Astrocyte (in vitro differentiated cells and primary cell): ENCODE data around the gene MICAL2. TPM values are rescaled to one million over a fixed set of nuclear protein-coding genes. Genes with fewer than 3 reads are reported as not detected.

Experiments used
- DNase-seq: peaks from one replicate; pipeline ENCODE4 v3.0.0-alpha.2; 2010; ENCODE audit warnings: low read depth
- FAIRE-seq: peaks from 2 replicates; lab custom pipeline; 2011; peaks lifted over from hg19 to GRCh38; lab: Jason Lieb, UNC
- H2AFZ ChIP-seq: 2 replicates; pipeline ENCODE4 v1.6.0; 2012; ENCODE audit warnings: low read depth, low read length, inconsistent platforms
- H3K27ac ChIP-seq: 2 replicates; pipeline ENCODE4 v1.5.1; 2011; ENCODE audit warnings: low read depth, low read length, inconsistent platforms
- H3K27me3 ChIP-seq: 2 replicates; pipeline ENCODE4 v1.6.0; 2011; ENCODE audit warnings: low read length, inconsistent platforms; ENCODE audit not compliant: insufficient read depth
- H3K36me3 ChIP-seq: 2 replicates; pipeline ENCODE4 v1.5.1; 2011; ENCODE audit warnings: low read length, inconsistent platforms; ENCODE audit not compliant: insufficient read depth
- H3K4me1 ChIP-seq: 2 replicates; pipeline ENCODE4 v1.5.1; 2011; ENCODE audit warnings: low read length, inconsistent platforms; ENCODE audit not compliant: insufficient read depth
- H3K4me2 ChIP-seq: 2 replicates; pipeline ENCODE4 v1.6.0; 2012; ENCODE audit warnings: low read length, inconsistent platforms
- H3K4me3 ChIP-seq: 2 replicates; pipeline ENCODE4 v1.5.1; 2011; ENCODE audit warnings: low read depth, mild to moderate bottlenecking, low read length, inconsistent platforms; ENCODE audit not compliant: insufficient read depth
- H3K79me2 ChIP-seq: 2 replicates; pipeline ENCODE4 v1.6.0; 2012; ENCODE audit warnings: mild to moderate bottlenecking, low read length, inconsistent platforms; ENCODE audit not compliant: insufficient read depth
- H3K9ac ChIP-seq: 2 replicates; pipeline ENCODE4 v1.6.0; 2012; ENCODE audit warnings: mild to moderate bottlenecking, low read length, inconsistent platforms
- H3K9me3 ChIP-seq: 2 replicates; pipeline ENCODE4 v1.5.1; 2012; ENCODE audit warnings: low read depth, mild to moderate bottlenecking, low read length, inconsistent platforms; ENCODE audit not compliant: insufficient read depth
- H4K20me1 ChIP-seq: 2 replicates; pipeline ENCODE4 v1.6.0; 2012; ENCODE audit warnings: low read length, inconsistent platforms; ENCODE audit not compliant: insufficient read depth
- H3K27ac Mint-ChIP-seq: one replicate; pipeline ENCODE4 v1.8.0; 2021; ENCODE audit warnings: mild to moderate bottlenecking, mixed read lengths; ENCODE audit not compliant: unreplicated experiment
- H3K27me3 Mint-ChIP-seq: one replicate; pipeline ENCODE4 v1.8.0; 2021; ENCODE audit warnings: low read depth, mixed read lengths; ENCODE audit not compliant: unreplicated experiment
- H3K36me3 Mint-ChIP-seq: one replicate; pipeline ENCODE4 v1.8.0; 2021; ENCODE audit warnings: low read depth, mixed read lengths; ENCODE audit not compliant: unreplicated experiment
- H3K4me1 Mint-ChIP-seq: one replicate; pipeline ENCODE4 v1.8.0; 2021; ENCODE audit warnings: low read depth, mixed read lengths; ENCODE audit not compliant: unreplicated experiment
- H3K4me3 Mint-ChIP-seq: one replicate; pipeline ENCODE4 v1.8.0; 2021; ENCODE audit warnings: mild to moderate bottlenecking, moderate library complexity, mixed read lengths; ENCODE audit not compliant: unreplicated experiment
- H3K9me3 Mint-ChIP-seq: one replicate; pipeline ENCODE4 v1.8.0; 2021; ENCODE audit warnings: mild to moderate bottlenecking, mixed read lengths; ENCODE audit not compliant: unreplicated experiment
- EZH2 ChIP-seq: IDR thresholded peaks from 2 replicates; pipeline ENCODE4 v1.6.1; 2012; ENCODE audit warnings: mild to moderate bottlenecking, low read length, inconsistent platforms; ENCODE audit not compliant: insufficient read depth
- total RNA-seq: library from RNA; stranded (reverse); gene quantifications from 2 replicates; pipeline ENCODE4 v1.2.1, GENCODE V29; 2021
- TF ChIP-seq, protein P1 (sequence below): IDR thresholded peaks from 2 replicates; pipeline ENCODE4 v1.5.1; 2011; ENCODE audit warnings: low read depth, mild to moderate bottlenecking, inconsistent platforms, low read length, moderate library complexity; ENCODE audit not compliant: insufficient read depth

The MICAL2 gene
- total RNA-seq, 1 donor from 2014 or later: 357 TPM

DNA sequence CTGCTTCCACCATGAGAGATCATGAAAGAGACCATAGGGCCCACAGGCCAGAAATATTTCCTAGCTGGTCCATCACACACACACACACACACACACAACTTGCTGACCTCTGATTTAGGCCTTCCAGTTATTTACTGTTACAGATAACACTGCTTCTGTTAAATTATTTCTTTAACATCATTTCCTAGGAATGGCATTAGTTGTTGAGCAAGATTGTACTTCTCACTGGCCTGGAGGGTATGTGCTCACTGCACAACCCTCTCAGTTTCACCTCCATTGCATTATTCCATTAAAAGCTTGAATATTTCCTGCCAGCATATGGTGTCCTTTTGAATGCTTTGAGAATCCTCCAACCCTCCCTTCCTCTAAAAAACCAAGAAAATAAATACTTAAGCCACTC, 104.4 kb downstream of the MICAL2 start:
- Mint-ChIP-seq H3K4me3 (no peak overlapping the region), H3K36me3 (peaks cover 64% of the 10 kb centered on the region), H3K9me3 (no peaks in the 10 kb centered on the region), H3K27ac (no peak overlapping the region), H3K4me1 (peaks cover 36% of the 10 kb centered on the region), H3K27me3 (no peaks in the 10 kb centered on the region)
- Histone ChIP-seq H3K4me3 (no peak overlapping the region), H3K9ac (peak overlapping the region; percentile 79), H4K20me1 (no peaks in the 10 kb centered on the region), H3K27me3 (no peaks in the 10 kb centered on the region), H3K4me1 (peaks cover 52% of the 10 kb centered on the region), H3K79me2 (peaks cover 41% of the 10 kb centered on the region), H3K36me3 (peaks cover 79% of the 10 kb centered on the region), H3K4me2 (no peak overlapping the region), H3K9me3 (no peaks in the 10 kb centered on the region), H3K27ac (peak overlapping the region; percentile 93), H2AFZ (no peak overlapping the region)
- FAIRE-seq: no peak
- no peak for DNase-seq
- TF ChIP-seq EZH2: no peak
- TF ChIP-seq, protein P1, sequence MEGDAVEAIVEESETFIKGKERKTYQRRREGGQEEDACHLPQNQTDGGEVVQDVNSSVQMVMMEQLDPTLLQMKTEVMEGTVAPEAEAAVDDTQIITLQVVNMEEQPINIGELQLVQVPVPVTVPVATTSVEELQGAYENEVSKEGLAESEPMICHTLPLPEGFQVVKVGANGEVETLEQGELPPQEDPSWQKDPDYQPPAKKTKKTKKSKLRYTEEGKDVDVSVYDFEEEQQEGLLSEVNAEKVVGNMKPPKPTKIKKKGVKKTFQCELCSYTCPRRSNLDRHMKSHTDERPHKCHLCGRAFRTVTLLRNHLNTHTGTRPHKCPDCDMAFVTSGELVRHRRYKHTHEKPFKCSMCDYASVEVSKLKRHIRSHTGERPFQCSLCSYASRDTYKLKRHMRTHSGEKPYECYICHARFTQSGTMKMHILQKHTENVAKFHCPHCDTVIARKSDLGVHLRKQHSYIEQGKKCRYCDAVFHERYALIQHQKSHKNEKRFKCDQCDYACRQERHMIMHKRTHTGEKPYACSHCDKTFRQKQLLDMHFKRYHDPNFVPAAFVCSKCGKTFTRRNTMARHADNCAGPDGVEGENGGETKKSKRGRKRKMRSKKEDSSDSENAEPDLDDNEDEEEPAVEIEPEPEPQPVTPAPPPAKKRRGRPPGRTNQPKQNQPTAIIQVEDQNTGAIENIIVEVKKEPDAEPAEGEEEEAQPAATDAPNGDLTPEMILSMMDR: no peak

DNA sequence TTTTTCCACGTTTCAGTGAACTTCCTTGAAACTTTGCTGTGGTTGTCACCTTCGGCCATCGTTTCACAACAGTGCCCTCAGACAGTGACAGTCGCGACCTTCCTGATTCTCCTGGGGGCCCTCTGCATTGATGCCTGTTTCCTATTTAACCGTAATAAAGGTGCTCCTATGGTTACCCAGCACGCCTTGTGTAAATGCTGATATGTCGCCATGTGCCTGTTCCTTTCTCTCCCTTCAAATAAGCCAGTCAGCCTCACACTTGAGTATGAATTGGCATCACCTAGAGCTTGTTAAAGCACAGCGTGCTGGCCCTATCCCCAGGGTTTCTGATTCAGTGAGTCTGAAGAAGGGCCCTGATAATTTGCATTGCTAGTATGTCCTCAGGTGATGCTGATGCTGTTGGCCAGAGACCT, 104.8 kb downstream of the MICAL2 start:
- peaks cover 65% of the 10 kb centered on the region for H3K36me3 Mint-ChIP-seq
- H3K4me1 Mint-ChIP-seq: peaks cover 36% of the 10 kb centered on the region
- H3K9me3 ChIP-seq: no peaks in the 10 kb centered on the region
- no peak overlapping the region for H3K4me2 ChIP-seq
- no peaks in the 10 kb centered on the region for H3K9me3 Mint-ChIP-seq
- no peak overlapping the region for H3K4me3 ChIP-seq
- H3K27me3 ChIP-seq: no peaks in the 10 kb centered on the region
- H3K9ac ChIP-seq: peak overlapping the region; percentile 79
- H3K79me2 ChIP-seq: peaks cover 37% of the 10 kb centered on the region
- H4K20me1 ChIP-seq: no peaks in the 10 kb centered on the region
- H3K36me3 ChIP-seq: peaks cover 79% of the 10 kb centered on the region
- H3K4me1 ChIP-seq: peaks cover 55% of the 10 kb centered on the region
- H3K4me3 Mint-ChIP-seq: peak overlapping the region; percentile 43
- no peak for TF ChIP-seq EZH2
- TF ChIP-seq, protein P1: no peak
- H2AFZ ChIP-seq: no peak overlapping the region
- FAIRE-seq (no peak), DNase-seq (no peak)
- no peaks in the 10 kb centered on the region for H3K27me3 Mint-ChIP-seq
- H3K27ac ChIP-seq: peak overlapping the region; percentile 93
- peak overlapping the region; percentile 64 for H3K27ac Mint-ChIP-seq

DNA sequence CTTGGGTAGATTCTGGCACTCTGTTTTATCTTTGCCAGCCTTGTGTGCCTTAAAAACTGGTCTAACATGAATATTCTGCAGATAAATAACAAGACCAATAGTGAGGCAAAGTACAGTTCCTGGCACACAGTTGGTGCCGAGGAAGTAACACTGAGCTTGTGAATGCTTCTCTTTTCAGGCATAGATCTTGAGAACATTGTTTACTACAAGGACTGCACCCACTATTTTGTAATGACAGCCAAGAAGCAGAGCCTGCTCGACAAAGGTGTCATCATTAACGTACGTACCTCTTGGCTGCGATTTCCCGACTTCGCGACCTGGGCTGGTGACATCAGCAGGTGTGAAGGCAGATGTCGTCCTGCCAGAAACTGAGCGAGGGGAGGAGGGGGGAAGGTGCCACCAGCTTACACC, 105.7 kb downstream of the MICAL2 start:
- H3K9me3 Mint-ChIP-seq: no peaks in the 10 kb centered on the region

More for the DNA sequence above, 105.7 kb downstream of the MICAL2 start:
- Histone ChIP-seq H3K79me2 (peaks cover 32% of the 10 kb centered on the region), H3K27ac (peak overlapping the region; percentile 93), H4K20me1 (no peaks in the 10 kb centered on the region), H3K9me3 (no peaks in the 10 kb centered on the region), H3K4me1 (peaks cover 61% of the 10 kb centered on the region), H3K4me3 (no peak overlapping the region), H3K9ac (peak overlapping the region; percentile 37), H2AFZ (no peak overlapping the region), H3K27me3 (no peaks in the 10 kb centered on the region), H3K4me2 (no peak overlapping the region), H3K36me3 (peaks cover 80% of the 10 kb centered on the region)
- H3K27me3 Mint-ChIP-seq: no peaks in the 10 kb centered on the region
- H3K4me3 Mint-ChIP-seq: no peak overlapping the region
- DNase-seq (no peak), FAIRE-seq (no peak)
- no peak for TF ChIP-seq EZH2
- TF ChIP-seq, protein P1: no peak
- peaks cover 69% of the 10 kb centered on the region for H3K36me3 Mint-ChIP-seq
- peaks cover 37% of the 10 kb centered on the region for H3K4me1 Mint-ChIP-seq
- H3K27ac Mint-ChIP-seq: peak overlapping the region; percentile 80
